ENCODE measurements around the gene SPATA13. TPM values are rescaled to one million over a fixed set of nuclear protein-coding genes. Genes with fewer than 3 reads are reported as not detected.

Gene SPATA13
- total RNA-seq, 1 experiment from 2014 or later = 43.0 TPM

- Histone ChIP-seq H3K27me3 (ENCODE audit: low read length) (no peaks in the 10 kb centered on the region), H3K79me2 (ENCODE audit: low read length) (peaks cover 38% of the 10 kb centered on the region), H3K4me3 (ENCODE audit: low read length) (peak overlapping the region; percentile 95), H3K9ac (ENCODE audit: low read length) (peak overlapping the region; percentile 96; the same call in 1 of the 2 replicates), H3F3A (ENCODE audit: low read length, unreplicated experiment) (no peaks in the 10 kb centered on the region), H2AFZ (ENCODE audit: low read length) (no peak overlapping the region), H3K27ac (ENCODE audit: low read length) (0 out of 2 replicates have a peak overlapping the region, but pooled peaks have one; percentile 84), H3K36me3 (ENCODE audit: low read depth, low read length) (0 out of 2 replicates have a peak, but pooled peaks cover under 1% of the 10 kb centered on the region), H3K9me3 (ENCODE audit: low read length) (no peaks in the 10 kb centered on the region), H4K20me1 (ENCODE audit: low read length) (peaks cover 32% of the 10 kb centered on the region), H3K9me2 (replicated peaks; ENCODE audit: low read length) (no peaks in the 10 kb centered on the region), H3K4me1 (ENCODE audit: insufficient read depth, low read length) (peaks cover 21% of the 10 kb centered on the region), H3K4me2 (ENCODE audit: low read length) (peak overlapping the region; percentile 94)
- TF ChIP-seq EZH2 (IDR thresholded peaks at IDR 0.05; ENCODE audit: low read length, unreplicated experiment) (no peak), CTCF (conservative IDR thresholded peaks at IDR 0.05; ENCODE audit: low read depth, low read length) (no peak), EZH2phosphoT487 (IDR thresholded peaks at IDR 0.05; ENCODE audit: borderline replicate concordance, low read length) (no peak)
- BruUV-seq (replicated peaks) = no TSS peak
- ChIA-PET POLR2A (ENCODE audit: unreplicated experiment) (no interaction called here), CTCF (interaction anchor here (1.1 kb wide), 1 partner anchor 107 kb away, joined by 4 read pairs; no protein-coding TSS in a partner anchor)
- no peak for DNase-seq
- no peak for ATAC-seq
- intact Hi-C loops (cut with micrococcal nuclease) = no loop called here
These were observed 1.2 kb upstream of the SPATA13 start for GRCh38 chr13:24159357-24159756.

GRCh38 chr13:24161010-24161775 is 673 bp downstream of the SPATA13 start:
- H3K4me1 ChIP-seq (ENCODE audit: insufficient read depth, low read length) = peaks cover 21% of the 10 kb centered on the region
- peak; percentile 49 for DNase-seq
- H3K9me2 ChIP-seq (replicated peaks; ENCODE audit: low read length) = no peaks in the 10 kb centered on the region
- H2AFZ ChIP-seq (ENCODE audit: low read length) = peak overlapping the region; percentile 53; the same call in 1 of the 2 replicates
- no peaks in the 10 kb centered on the region for H3K27me3 ChIP-seq (ENCODE audit: low read length)
- ChIA-PET POLR2A (ENCODE audit: unreplicated experiment) (interaction anchor here (0.6 to 0.7 kb wide), 4 partner anchors 56 to 85 kb away, joined by 3 to 5 read pairs (median 4); no protein-coding TSS in a partner anchor), CTCF (interaction anchor here (0.5 to 2.0 kb wide), 2 partner anchors 12 to 23 kb away, joined by 3 to 7 read pairs; no protein-coding TSS in a partner anchor)
- no peaks in the 10 kb centered on the region for H3K9me3 ChIP-seq (ENCODE audit: low read length)
- peaks cover 49% of the 10 kb centered on the region for H4K20me1 ChIP-seq (ENCODE audit: low read length)
- H3F3A ChIP-seq (ENCODE audit: low read length, unreplicated experiment) = no peaks in the 10 kb centered on the region
- H3K4me3 ChIP-seq (ENCODE audit: low read length) = peak overlapping the region; percentile 95
- peak overlapping the region; percentile 96 for H3K9ac ChIP-seq (ENCODE audit: low read length)
- ATAC-seq = peak; percentile 52
- no peak for TF ChIP-seq EZH2 (IDR thresholded peaks at IDR 0.05; ENCODE audit: low read length, unreplicated experiment)
- intact Hi-C loops (cut with micrococcal nuclease) = loop anchor here (1.0 to 5.0 kb wide), 4 partner anchors 41 to 108 kb away; no protein-coding TSS in a partner anchor
- H3K79me2 ChIP-seq (ENCODE audit: low read length) = peaks cover 56% of the 10 kb centered on the region
- peak overlapping the region; percentile 96 for H3K4me2 ChIP-seq (ENCODE audit: low read length)
- peak overlapping the region; percentile 65 for H3K27ac ChIP-seq (ENCODE audit: low read length)
- peaks cover 14% of the 10 kb centered on the region for H3K36me3 ChIP-seq (ENCODE audit: low read depth, low read length)
- BruUV-seq (replicated peaks) = no TSS peak

- BruUV-seq (replicated peaks) = no TSS peak
- Histone ChIP-seq H3K27me3 (ENCODE audit: low read length) (no peaks in the 10 kb centered on the region), H3K9me3 (ENCODE audit: low read length) (no peaks in the 10 kb centered on the region), H4K20me1 (ENCODE audit: low read length) (peaks cover 49% of the 10 kb centered on the region), H2AFZ (ENCODE audit: low read length) (no peak overlapping the region), H3K36me3 (ENCODE audit: low read depth, low read length) (peaks cover 22% of the 10 kb centered on the region), H3K4me2 (ENCODE audit: low read length) (peak overlapping the region; percentile 96), H3F3A (ENCODE audit: low read length, unreplicated experiment) (no peaks in the 10 kb centered on the region), H3K27ac (ENCODE audit: low read length) (peak overlapping the region; percentile 65), H3K4me1 (ENCODE audit: insufficient read depth, low read length) (peaks cover 21% of the 10 kb centered on the region), H3K79me2 (ENCODE audit: low read length) (peaks cover 65% of the 10 kb centered on the region), H3K9me2 (replicated peaks; ENCODE audit: low read length) (no peaks in the 10 kb centered on the region), H3K9ac (ENCODE audit: low read length) (peak overlapping the region; percentile 96), H3K4me3 (ENCODE audit: low read length) (peak overlapping the region; percentile 95)
- intact Hi-C loops (cut with micrococcal nuclease) = loop anchor here (1.0 to 5.0 kb wide), 4 partner anchors 40 to 109 kb away; no protein-coding TSS in a partner anchor
- TF ChIP-seq CTCF (conservative IDR thresholded peaks at IDR 0.05; ENCODE audit: low read depth, low read length) = no peak
- no peak for TF ChIP-seq EZH2 (IDR thresholded peaks at IDR 0.05; ENCODE audit: low read length, unreplicated experiment)
- CTCF ChIA-PET = interaction anchor here (0.5 kb wide), 1 partner anchor 24 kb away, joined by 3 read pairs; no protein-coding TSS in a partner anchor
- ATAC-seq (peak; percentile 4; the same call in 1 of the 2 replicates), DNase-seq (peak; percentile 57)
- POLR2A ChIA-PET (ENCODE audit: unreplicated experiment) = interaction anchor here (0.7 kb wide), 1 partner anchor 77 kb away, joined by 3 read pairs; no protein-coding TSS in a partner anchor
These were observed 1.5 kb downstream of the SPATA13 start for GRCh38 chr13:24161980-24162525.

Data from PC-3 (cell line).